ENCODE results near the gene XDH.

Gene XDH

GRCh38 chr2:31327505-31327904 lies 87.0 kb downstream of the XDH start:
- DNase-seq = no peak

GRCh38 chr2:31324016-31324633 lies 90.4 kb downstream of the XDH start:
- DNase-seq = peak; percentile 36

- DNase-seq = no peak
Observed at GRCh38 chr2:31322371-31322770, 92.2 kb downstream of the XDH start.

- DNase-seq = peak; percentile 27
Observed at GRCh38 chr2:31319406-31320175, 95.0 kb downstream of the XDH start.

GRCh38 chr2:31318361-31319336 lies 95.9 kb downstream of the XDH start:
- peak; percentile 36 for DNase-seq

GRCh38 chr2:31317396-31317795 lies 97.1 kb downstream of the XDH start:
- no peak for DNase-seq

GRCh38 chr2:31314761-31315160 lies 99.8 kb downstream of the XDH start:
- DNase-seq = no peak

- DNase-seq = no peak
Observed at GRCh38 chr2:31312898-31313297, 101.6 kb downstream of the XDH start.

- no peak for DNase-seq
Observed at GRCh38 chr2:31304816-31305215, 109.7 kb downstream of the XDH start.

- no peak for DNase-seq
Observed at GRCh38 chr2:31302940-31303563, 111.5 kb downstream of the XDH start.

GRCh38 chr2:31300309-31300708 lies 114.2 kb downstream of the XDH start:
- DNase-seq = no peak

- DNase-seq = no peak
Observed at GRCh38 chr2:31299547-31299946, 115.0 kb downstream of the XDH start.

GRCh38 chr2:31297751-31298150 lies 116.8 kb downstream of the XDH start:
- DNase-seq = no peak

- no peak for DNase-seq
Observed at GRCh38 chr2:31296641-31297287, 117.8 kb downstream of the XDH start.

GRCh38 chr2:31294196-31294595 lies 120.3 kb downstream of the XDH start:
- DNase-seq = no peak

GRCh38 chr2:31287654-31288053 lies 126.9 kb downstream of the XDH start:
- no peak for DNase-seq

GRCh38 chr2:31286961-31287550 lies 127.5 kb downstream of the XDH start:
- DNase-seq = no peak

GRCh38 chr2:31286230-31286629 lies 128.3 kb downstream of the XDH start:
- DNase-seq = no peak
